Measurements from ENCODE around the gene TNFRSF14. TPM values are rescaled to one million over a fixed set of nuclear protein-coding genes. Genes with fewer than 3 reads are reported as not detected.
"Not testable (repeated sequence)": the region's sequence is repeated elsewhere in the genome, so short reads cannot be mapped to it uniquely, and the experiment has no call there.

The TNFRSF14 gene
- total RNA-seq, 1 donor from 2014 or later: 191 TPM

- Mint-ChIP-seq H3K4me1 (ENCODE audit: low read depth) (peaks cover 6% of the 10 kb centered on the region), H3K4me3 (ENCODE audit: low read depth) (no peak overlapping the region), H3K27me3 (ENCODE audit: low read depth) (no peaks in the 10 kb centered on the region), H3K9me3 (no peaks in the 10 kb centered on the region), H3K27ac (no peak overlapping the region), H3K36me3 (ENCODE audit: low read depth) (peaks cover 41% of the 10 kb centered on the region)
- intact Hi-C loops (cut with micrococcal nuclease): no loop called here
- DNase-seq (ENCODE audit: low spot score): no peak
These were observed 6.0 kb downstream of the TNFRSF14 start for GRCh38 chr1:2561898-2562895.

DNA sequence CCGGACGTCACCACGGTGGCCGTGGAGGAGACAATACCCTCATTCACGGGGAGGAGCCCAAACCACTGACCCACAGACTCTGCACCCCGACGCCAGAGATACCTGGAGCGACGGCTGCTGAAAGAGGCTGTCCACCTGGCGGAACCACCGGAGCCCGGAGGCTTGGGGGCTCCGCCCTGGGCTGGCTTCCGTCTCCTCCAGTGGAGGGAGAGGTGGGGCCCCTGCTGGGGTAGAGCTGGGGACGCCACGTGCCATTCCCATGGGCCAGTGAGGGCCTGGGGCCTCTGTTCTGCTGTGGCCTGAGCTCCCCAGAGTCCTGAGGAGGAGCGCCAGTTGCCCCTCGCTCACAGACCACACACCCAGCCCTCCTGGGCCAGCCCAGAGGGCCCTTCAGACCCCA is 7.0 kb downstream of the TNFRSF14 start:
- H3K36me3 Mint-ChIP-seq (ENCODE audit: low read depth): peaks cover 33% of the 10 kb centered on the region
- DNase-seq (ENCODE audit: low spot score): no peak
- H3K27ac Mint-ChIP-seq: no peak overlapping the region
- H3K9me3 Mint-ChIP-seq: no peaks in the 10 kb centered on the region
- no peak overlapping the region for H3K4me3 Mint-ChIP-seq (ENCODE audit: low read depth)
- peaks cover 6% of the 10 kb centered on the region for H3K4me1 Mint-ChIP-seq (ENCODE audit: low read depth)
- intact Hi-C loops (cut with micrococcal nuclease): no loop called here
- H3K27me3 Mint-ChIP-seq (ENCODE audit: low read depth): no peaks in the 10 kb centered on the region

- Mint-ChIP-seq H3K27ac (no peak overlapping the region), H3K4me1 (ENCODE audit: low read depth) (peaks cover 3% of the 10 kb centered on the region), H3K4me3 (ENCODE audit: low read depth) (no peak overlapping the region), H3K27me3 (ENCODE audit: low read depth) (no peaks in the 10 kb centered on the region), H3K9me3 (no peaks in the 10 kb centered on the region), H3K36me3 (ENCODE audit: low read depth) (peaks cover 25% of the 10 kb centered on the region)
- intact Hi-C loops (cut with micrococcal nuclease): no loop called here
- DNase-seq (ENCODE audit: low spot score): no peak
These were observed 8.0 kb downstream of the TNFRSF14 start for GRCh38 chr1:2564006-2564814.

GRCh38 chr1:2564815-2565374 is 8.7 kb downstream of the TNFRSF14 start:
- Mint-ChIP-seq H3K4me1 (ENCODE audit: low read depth) (peaks cover 3% of the 10 kb centered on the region), H3K27ac (no peak overlapping the region)

GRCh38 chr1:2566101-2567045 is 10.2 kb downstream of the TNFRSF14 start:
- no peak for DNase-seq (ENCODE audit: low spot score)
- no peak overlapping the region for H3K4me3 Mint-ChIP-seq (ENCODE audit: low read depth)
- no peaks in the 10 kb centered on the region for H3K4me1 Mint-ChIP-seq (ENCODE audit: low read depth)
- peaks cover 5% of the 10 kb centered on the region for H3K9me3 Mint-ChIP-seq
- intact Hi-C loops (cut with micrococcal nuclease): no loop called here
- no peak overlapping the region for H3K27ac Mint-ChIP-seq
- H3K36me3 Mint-ChIP-seq (ENCODE audit: low read depth): peaks cover 24% of the 10 kb centered on the region
- no peaks in the 10 kb centered on the region for H3K27me3 Mint-ChIP-seq (ENCODE audit: low read depth)

More at GRCh38 chr1:2564815-2565374, 8.7 kb downstream of the TNFRSF14 start:
- no peaks in the 10 kb centered on the region for H3K9me3 Mint-ChIP-seq
- no peak overlapping the region for H3K4me3 Mint-ChIP-seq (ENCODE audit: low read depth)
- intact Hi-C loops (cut with micrococcal nuclease): no loop called here
- DNase-seq (ENCODE audit: low spot score): no peak
- H3K36me3 Mint-ChIP-seq (ENCODE audit: low read depth): peaks cover 22% of the 10 kb centered on the region
- no peaks in the 10 kb centered on the region for H3K27me3 Mint-ChIP-seq (ENCODE audit: low read depth)

DNA sequence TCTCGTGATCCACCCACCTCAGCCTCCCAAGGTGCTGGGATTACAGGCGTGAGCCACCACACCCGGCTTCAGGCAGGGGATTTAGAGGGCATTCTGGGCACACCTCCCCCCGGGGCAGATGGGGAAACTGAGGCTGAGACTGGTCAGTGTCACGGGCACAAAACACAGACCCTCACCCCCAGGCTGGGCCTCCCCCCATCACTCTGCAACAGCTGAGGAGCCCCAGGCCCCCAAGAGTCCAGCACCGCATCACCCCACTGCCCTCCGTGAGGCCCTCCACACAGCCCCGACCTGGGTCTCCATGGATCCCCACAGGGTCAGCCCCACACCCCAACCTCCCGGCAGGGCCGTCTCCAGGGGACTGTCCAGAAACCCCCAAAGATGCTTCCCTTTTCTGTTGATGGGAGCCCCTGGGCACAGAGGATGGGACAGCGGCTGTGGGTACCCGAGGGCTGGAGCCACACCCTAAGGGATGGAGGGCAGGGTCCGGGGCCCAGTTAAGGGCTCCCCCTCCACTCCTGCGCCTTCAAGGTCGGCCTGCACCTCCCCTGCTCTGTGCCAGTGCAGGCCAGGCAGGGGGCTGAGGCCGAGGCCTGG is 11.0 kb downstream of the TNFRSF14 start:
- no peak overlapping the region for H3K4me3 Mint-ChIP-seq (ENCODE audit: low read depth)
- intact Hi-C loops (cut with micrococcal nuclease): no loop called here
- H3K36me3 Mint-ChIP-seq (ENCODE audit: low read depth): peaks cover 21% of the 10 kb centered on the region
- no peak overlapping the region for H3K27ac Mint-ChIP-seq
- peaks cover 6% of the 10 kb centered on the region for H3K9me3 Mint-ChIP-seq
- no peaks in the 10 kb centered on the region for H3K4me1 Mint-ChIP-seq (ENCODE audit: low read depth)
- no peak for DNase-seq (ENCODE audit: low spot score)
- no peaks in the 10 kb centered on the region for H3K27me3 Mint-ChIP-seq (ENCODE audit: low read depth)

DNA sequence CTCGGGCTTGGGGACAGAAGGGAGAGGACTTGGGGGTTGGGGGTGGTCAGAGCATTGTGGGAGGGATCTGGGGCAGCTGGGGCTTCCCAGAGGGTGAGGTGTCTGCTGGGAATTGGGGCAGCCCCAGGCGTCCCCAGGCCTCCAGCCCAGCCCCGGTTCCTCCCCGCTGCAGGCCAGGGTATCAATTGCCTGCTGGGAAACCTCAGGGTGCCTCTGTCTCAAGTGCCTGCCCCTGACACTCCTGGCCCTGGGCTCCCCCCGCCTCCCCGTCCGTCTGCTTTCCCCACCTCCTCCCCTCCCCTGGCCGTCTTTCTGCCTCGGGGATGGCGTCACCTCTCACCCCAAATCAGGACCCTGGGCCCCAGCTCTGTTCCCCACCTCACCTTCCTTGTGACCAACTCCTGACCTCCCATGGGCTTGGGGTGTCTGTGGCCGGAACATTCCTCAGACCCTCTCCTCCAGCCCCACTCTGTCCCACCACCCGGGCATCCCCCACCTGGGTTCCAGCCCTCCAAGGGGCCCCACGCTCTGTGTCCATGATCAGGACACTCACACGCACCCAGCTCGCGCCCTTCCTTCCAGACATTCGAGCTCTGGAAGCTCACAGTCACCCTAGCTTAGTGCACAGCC is 12.1 kb downstream of the TNFRSF14 start:
- H3K4me3 Mint-ChIP-seq (ENCODE audit: low read depth); H3K4me1 Mint-ChIP-seq (ENCODE audit: low read depth); H3K27me3 Mint-ChIP-seq (ENCODE audit: low read depth); H3K27ac Mint-ChIP-seq; intact Hi-C loops (cut with micrococcal nuclease); DNase-seq (ENCODE audit: low spot score): not testable (repeated sequence)
- peaks cover 17% of the 10 kb centered on the region for H3K9me3 Mint-ChIP-seq
- H3K36me3 Mint-ChIP-seq (ENCODE audit: low read depth): peaks cover 24% of the 10 kb centered on the region

- no peaks in the 10 kb centered on the region for H3K27me3 Mint-ChIP-seq (ENCODE audit: low read depth)
- intact Hi-C loops (cut with micrococcal nuclease): no loop called here
- H3K36me3 Mint-ChIP-seq (ENCODE audit: low read depth): peaks cover 26% of the 10 kb centered on the region
- no peak for DNase-seq (ENCODE audit: low spot score)
- no peak overlapping the region for H3K27ac Mint-ChIP-seq
- H3K4me3 Mint-ChIP-seq (ENCODE audit: low read depth): no peak overlapping the region
- H3K4me1 Mint-ChIP-seq (ENCODE audit: low read depth): no peaks in the 10 kb centered on the region
- H3K9me3 Mint-ChIP-seq: peaks cover 25% of the 10 kb centered on the region
These were observed 12.9 kb downstream of the TNFRSF14 start for GRCh38 chr1:2569060-2569459.

DNA sequence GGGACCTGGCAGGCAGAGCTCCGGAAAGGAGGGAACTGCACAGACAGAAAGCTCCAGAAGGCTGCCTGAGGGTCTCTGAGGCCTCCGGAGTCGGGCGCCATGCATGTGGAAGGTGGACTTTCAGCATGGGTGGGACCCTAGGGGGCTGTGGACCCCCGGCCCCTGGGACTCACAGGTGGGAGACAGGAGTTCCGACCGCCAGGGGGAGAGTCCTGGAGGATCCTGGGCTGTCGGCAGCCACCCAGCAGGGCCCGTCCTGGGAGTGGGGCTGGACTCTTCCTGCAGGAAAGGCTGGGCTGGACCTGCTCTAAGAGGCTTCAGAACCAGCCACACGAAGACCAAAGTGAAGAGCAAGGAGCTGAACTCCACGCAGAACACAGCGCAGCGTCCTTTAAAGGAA is 13.5 kb downstream of the TNFRSF14 start:
- Mint-ChIP-seq H3K9me3 (peaks cover 29% of the 10 kb centered on the region), H3K36me3 (ENCODE audit: low read depth) (peaks cover 26% of the 10 kb centered on the region)
- H3K27ac Mint-ChIP-seq; H3K4me1 Mint-ChIP-seq (ENCODE audit: low read depth); intact Hi-C loops (cut with micrococcal nuclease); H3K4me3 Mint-ChIP-seq (ENCODE audit: low read depth); DNase-seq (ENCODE audit: low spot score); H3K27me3 Mint-ChIP-seq (ENCODE audit: low read depth): not testable (repeated sequence)

- Mint-ChIP-seq H3K27ac (no peak overlapping the region), H3K9me3 (peaks cover 29% of the 10 kb centered on the region), H3K4me3 (ENCODE audit: low read depth) (no peak overlapping the region), H3K27me3 (ENCODE audit: low read depth) (no peaks in the 10 kb centered on the region), H3K36me3 (ENCODE audit: low read depth) (peaks cover 22% of the 10 kb centered on the region), H3K4me1 (ENCODE audit: low read depth) (peaks cover 2% of the 10 kb centered on the region)
- DNase-seq (ENCODE audit: low spot score): no peak
- intact Hi-C loops (cut with micrococcal nuclease): no loop called here
These were observed 14.2 kb downstream of the TNFRSF14 start for GRCh38 chr1:2570332-2570731.

GRCh38 chr1:2571348-2571747 is 15.2 kb downstream of the TNFRSF14 start:
- no peak for DNase-seq (ENCODE audit: low spot score)
- Mint-ChIP-seq H3K4me1 (ENCODE audit: low read depth) (peaks cover 4% of the 10 kb centered on the region), H3K27me3 (ENCODE audit: low read depth) (no peaks in the 10 kb centered on the region), H3K27ac (no peak overlapping the region), H3K9me3 (peaks cover 29% of the 10 kb centered on the region), H3K36me3 (ENCODE audit: low read depth) (peaks cover 22% of the 10 kb centered on the region), H3K4me3 (ENCODE audit: low read depth) (no peak overlapping the region)
- intact Hi-C loops (cut with micrococcal nuclease): no loop called here

All from activated T-helper 2 cell treated with anti-CD3 and anti-CD28 coated beads, Interferon-gamma antibody, Interleukin-2, Interleukin-4, amounts not matched to agents 10 μg/mL and 5 μg/mL and 100 μg/mL, durations not matched to agents 14 hours and 24 hours and 36 hours (primary cell).